T-helper 1 cell treated with Interleukin-12 subunit alpha and Interleukin-12 subunit beta and Interleukin-4 antibody, amounts not matched to agents 30 μg/mL and 1 μg/mL, for 36 hours (primary cell): Measurements from ENCODE around the gene TMEM50B.
A peak's percentile ranks its signal among the peaks of the same experiment; 100 is the strongest.
"Not testable (repeated sequence)": the region's sequence is repeated elsewhere in the genome, so short reads cannot be mapped to it uniquely, and the experiment has no call there.

ENCODE experiments used
- H3K27ac Mint-ChIP-seq: one replicate; pipeline ENCODE4 v1.8.0; 2021; ENCODE audit warnings: mild to moderate bottlenecking, mixed read lengths
- H3K27me3 Mint-ChIP-seq: one replicate; pipeline ENCODE4 v1.8.0; 2021; ENCODE audit warnings: low read depth, mixed read lengths
- H3K36me3 Mint-ChIP-seq: one replicate; pipeline ENCODE4 v1.8.0; 2021; ENCODE audit warnings: low read depth, mixed read lengths
- H3K4me1 Mint-ChIP-seq: one replicate; pipeline ENCODE4 v1.8.0; 2021; ENCODE audit warnings: low read depth, mixed read lengths
- H3K4me3 Mint-ChIP-seq: one replicate; pipeline ENCODE4 v1.8.0; 2021; ENCODE audit warnings: mild to moderate bottlenecking, moderate library complexity, mixed read lengths
- H3K9me3 Mint-ChIP-seq: one replicate; pipeline ENCODE4 v1.8.0; 2021; ENCODE audit warnings: mixed read lengths

Gene TMEM50B

GRCh38 chr21:33491373-33492102 lies 11.8 kb upstream of the TMEM50B start, which contains the start of gene DNAJC28:
Gene DNAJC28, minus strand, starts transcription at chr21:33491716. Its CDS starts 2,323 bp downstream, at chr21:33489393.
- peak within 1 kb of the TSS; percentile 77 for H3K27ac Mint-ChIP-seq
- H3K27me3 Mint-ChIP-seq: peaks cover 13% of the 10 kb centered on the region
- no peaks in the 10 kb centered on the region for H3K36me3 Mint-ChIP-seq
- H3K9me3 Mint-ChIP-seq: no peaks in the 10 kb centered on the region
- peak within 1 kb of the TSS; percentile 90 for H3K4me3 Mint-ChIP-seq
- H3K4me1 Mint-ChIP-seq: peaks cover 8% of the 10 kb centered on the region

GRCh38 chr21:33490991-33491372 lies 11.2 kb upstream of the TMEM50B start:
- Mint-ChIP-seq H3K4me1 (peaks cover 8% of the 10 kb centered on the region), H3K27me3 (peaks cover 10% of the 10 kb centered on the region), H3K9me3 (no peaks in the 10 kb centered on the region), H3K36me3 (no peaks in the 10 kb centered on the region), H3K4me3 (peak overlapping the region; percentile 90), H3K27ac (peak overlapping the region; percentile 33)

GRCh38 chr21:33488936-33489335 lies 9.2 kb upstream of the TMEM50B start:
- no peaks in the 10 kb centered on the region for H3K9me3 Mint-ChIP-seq
- peaks cover 8% of the 10 kb centered on the region for H3K4me1 Mint-ChIP-seq
- H3K27me3 Mint-ChIP-seq: peaks cover 4% of the 10 kb centered on the region
- no peak overlapping the region for H3K4me3 Mint-ChIP-seq
- H3K27ac Mint-ChIP-seq: no peak overlapping the region
- H3K36me3 Mint-ChIP-seq: no peaks in the 10 kb centered on the region

GRCh38 chr21:33487996-33488395 lies 8.2 kb upstream of the TMEM50B start:
- H3K36me3 Mint-ChIP-seq: no peaks in the 10 kb centered on the region
- no peak overlapping the region for H3K27ac Mint-ChIP-seq
- peaks cover 4% of the 10 kb centered on the region for H3K27me3 Mint-ChIP-seq
- no peaks in the 10 kb centered on the region for H3K9me3 Mint-ChIP-seq
- no peak overlapping the region for H3K4me3 Mint-ChIP-seq
- peaks cover 8% of the 10 kb centered on the region for H3K4me1 Mint-ChIP-seq

GRCh38 chr21:33481314-33481943 lies 1.7 kb upstream of the TMEM50B start:
- H3K27ac Mint-ChIP-seq: no peak overlapping the region
- H3K4me3 Mint-ChIP-seq: peak overlapping the region; percentile 26
- H3K36me3 Mint-ChIP-seq: no peaks in the 10 kb centered on the region
- H3K27me3 Mint-ChIP-seq: peaks cover 10% of the 10 kb centered on the region
- no peaks in the 10 kb centered on the region for H3K9me3 Mint-ChIP-seq
- H3K4me1 Mint-ChIP-seq: peaks cover 14% of the 10 kb centered on the region

- Mint-ChIP-seq H3K9me3 (no peaks in the 10 kb centered on the region), H3K27me3 (peaks cover 10% of the 10 kb centered on the region), H3K36me3 (no peaks in the 10 kb centered on the region), H3K27ac (peak overlapping the region; percentile 88), H3K4me3 (peak overlapping the region; percentile 91), H3K4me1 (peaks cover 14% of the 10 kb centered on the region)
These were observed 818 bp upstream of the TMEM50B start for GRCh38 chr21:33480481-33481103.

GRCh38 chr21:33478935-33479678 lies 667 bp downstream of the TMEM50B start:
- Mint-ChIP-seq H3K9me3 (no peaks in the 10 kb centered on the region), H3K27me3 (peaks cover 10% of the 10 kb centered on the region), H3K36me3 (no peaks in the 10 kb centered on the region), H3K4me1 (peaks cover 14% of the 10 kb centered on the region), H3K27ac (peak overlapping the region; percentile 60), H3K4me3 (peak overlapping the region; percentile 80)

GRCh38 chr21:33478182-33478581 lies 1.6 kb downstream of the TMEM50B start:
- Mint-ChIP-seq H3K4me3 (peak overlapping the region; percentile 80), H3K4me1 (peaks cover 14% of the 10 kb centered on the region), H3K27me3 (peaks cover 10% of the 10 kb centered on the region), H3K27ac (peak overlapping the region; percentile 60), H3K9me3 (no peaks in the 10 kb centered on the region), H3K36me3 (no peaks in the 10 kb centered on the region)

- H3K36me3 Mint-ChIP-seq: no peaks in the 10 kb centered on the region
- H3K9me3 Mint-ChIP-seq: no peaks in the 10 kb centered on the region
- H3K4me1 Mint-ChIP-seq: peaks cover 14% of the 10 kb centered on the region
- peak overlapping the region; percentile 10 for H3K4me3 Mint-ChIP-seq
- no peak overlapping the region for H3K27ac Mint-ChIP-seq
- H3K27me3 Mint-ChIP-seq: peaks cover 1% of the 10 kb centered on the region
These were observed 2.7 kb downstream of the TMEM50B start for GRCh38 chr21:33477066-33477465.

- Mint-ChIP-seq H3K27ac (no peak overlapping the region), H3K9me3 (no peaks in the 10 kb centered on the region), H3K4me1 (peaks cover 2% of the 10 kb centered on the region), H3K36me3 (no peaks in the 10 kb centered on the region), H3K27me3 (no peaks in the 10 kb centered on the region), H3K4me3 (no peak overlapping the region)
These were observed 6.4 kb downstream of the TMEM50B start for GRCh38 chr21:33473344-33473743.

- no peaks in the 10 kb centered on the region for H3K36me3 Mint-ChIP-seq
- no peak overlapping the region for H3K27ac Mint-ChIP-seq
- H3K27me3 Mint-ChIP-seq: no peaks in the 10 kb centered on the region
- H3K4me1 Mint-ChIP-seq: no peaks in the 10 kb centered on the region
- no peak overlapping the region for H3K4me3 Mint-ChIP-seq
- no peaks in the 10 kb centered on the region for H3K9me3 Mint-ChIP-seq
These were observed 9.1 kb downstream of the TMEM50B start for GRCh38 chr21:33470701-33471100.

- not testable (repeated sequence) for H3K4me3 Mint-ChIP-seq, H3K4me1 Mint-ChIP-seq, H3K27ac Mint-ChIP-seq, H3K27me3 Mint-ChIP-seq, H3K9me3 Mint-ChIP-seq, H3K36me3 Mint-ChIP-seq
These were observed 10.6 kb downstream of the TMEM50B start for GRCh38 chr21:33469183-33469582.

GRCh38 chr21:33461538-33462250 lies 18.1 kb downstream of the TMEM50B start:
- Mint-ChIP-seq H3K9me3 (no peaks in the 10 kb centered on the region), H3K4me3 (no peak overlapping the region), H3K27ac (no peak overlapping the region), H3K36me3 (peaks cover 6% of the 10 kb centered on the region), H3K27me3 (no peaks in the 10 kb centered on the region), H3K4me1 (no peaks in the 10 kb centered on the region)

- no peak overlapping the region for H3K27ac Mint-ChIP-seq
- no peaks in the 10 kb centered on the region for H3K4me1 Mint-ChIP-seq
- H3K36me3 Mint-ChIP-seq: peaks cover 6% of the 10 kb centered on the region
- H3K9me3 Mint-ChIP-seq: no peaks in the 10 kb centered on the region
- H3K27me3 Mint-ChIP-seq: no peaks in the 10 kb centered on the region
- no peak overlapping the region for H3K4me3 Mint-ChIP-seq
These were observed 20.9 kb downstream of the TMEM50B start for GRCh38 chr21:33458861-33459260.
